22Rv1 (cell line): ENCODE results near the gene IL1RL2.

Source experiments
- H3K27ac ChIP-seq: fragments of 450-650 bp; 2 replicates; pipeline ENCODE4 v1.5.1; 2017
- CTCF ChIP-seq: fragments of 450-650 bp; IDR thresholded peaks from 2 replicates; pipeline ENCODE4 v1.5.1; 2017; ENCODE audit warnings: mild to moderate bottlenecking
- ZFX ChIP-seq: fragments of 450-650 bp; IDR thresholded peaks from 2 replicates; pipeline ENCODE4 v1.6.1; 2017; ENCODE audit warnings: antibody characterized with exemption, borderline replicate concordance

The IL1RL2 gene

GRCh38 chr2:102159295-102159694, 27.5 kb upstream of the IL1RL2 start:
- no peak overlapping the region for H3K27ac ChIP-seq

GRCh38 chr2:102166189-102166845, 20.5 kb upstream of the IL1RL2 start:
- no peak overlapping the region for H3K27ac ChIP-seq
- TF ChIP-seq ZFX (no peak), CTCF (peak; percentile 41)

More at GRCh38 chr2:102159295-102159694, 27.5 kb upstream of the IL1RL2 start:
- TF ChIP-seq CTCF (no peak), ZFX (no peak)

- TF ChIP-seq CTCF (no peak), ZFX (no peak)
- H3K27ac ChIP-seq: no peak overlapping the region
These were observed 18.6 kb upstream of the IL1RL2 start for GRCh38 chr2:102168026-102168771.

GRCh38 chr2:102171946-102172345, 14.9 kb upstream of the IL1RL2 start:
- H3K27ac ChIP-seq: no peak overlapping the region
- TF ChIP-seq CTCF: no peak
- no peak for TF ChIP-seq ZFX

- H3K27ac ChIP-seq: no peak overlapping the region
- TF ChIP-seq CTCF: no peak
- no peak for TF ChIP-seq ZFX
These were observed 14.1 kb upstream of the IL1RL2 start for GRCh38 chr2:102172745-102173144.

- TF ChIP-seq CTCF (no peak), ZFX (no peak)
- no peak overlapping the region for H3K27ac ChIP-seq
These were observed 10.7 kb upstream of the IL1RL2 start for GRCh38 chr2:102176172-102176571.
